H1 (cell line): ENCODE results near the gene DNM1L. TPM values are rescaled to one million over a fixed set of nuclear protein-coding genes. Genes with fewer than 3 reads are reported as not detected.

Experiments used
- CTCF ChIA-PET: fragments of 300-600 bp; sonication (Branson Sonifier 250); formaldehyde crosslinking; loops from one replicate; lab custom pipeline; 2021; ENCODE audit not compliant: partially characterized antibody; lab: Charles Lee
- POLR2A ChIA-PET: fragments of 300-600 bp; sonication (Branson Sonifier 250); formaldehyde crosslinking; loops from one replicate; lab custom pipeline; 2021; ENCODE audit warnings: inconsistent platforms; ENCODE audit not compliant: partially characterized antibody; lab: Charles Lee
- DNase-seq, 2 experiments: peaks; one replicate each; pipeline versions ENCODE4 v3.0.0 to v3.0.0-alpha.2; 2010 to 2022; ENCODE audit warnings: low spot score in 2 of 2, low read depth in 1 of 2, mixed read lengths in 1 of 2
- FAIRE-seq: peaks from 2 replicates; lab custom pipeline; 2011; peaks lifted over from hg19 to GRCh38; lab: Jason Lieb, UNC
- H2AFZ ChIP-seq: 2 replicates; pipeline ENCODE4 v1.8.1; 2012; ENCODE audit warnings: low read length, inconsistent platforms
- H2AK5ac ChIP-seq: 2 replicates; pipeline ENCODE4 v1.6.1; 2013; ENCODE audit warnings: low read depth, low read length
- H2BK120ac ChIP-seq: replicated peaks from 2 replicates; pipeline ENCODE3; 2013; ENCODE audit warnings: low read depth, low read length, inconsistent platforms
- H2BK12ac ChIP-seq: 2 replicates; pipeline ENCODE4 v1.6.1; 2013; ENCODE audit warnings: low read depth, low read length
- H2BK15ac ChIP-seq: 2 replicates; pipeline ENCODE4 v1.6.1; 2013; ENCODE audit warnings: low read length
- H2BK20ac ChIP-seq: 2 replicates; pipeline ENCODE4 v1.6.1; 2013; ENCODE audit warnings: low read length
- H2BK5ac ChIP-seq: 2 replicates; pipeline ENCODE4 v1.6.1; 2013; ENCODE audit warnings: low read depth, low read length
- H3K14ac ChIP-seq: 2 replicates; pipeline ENCODE4 v1.6.1; 2013; ENCODE audit warnings: inconsistent platforms; ENCODE audit not compliant: insufficient read length
- H3K18ac ChIP-seq: 2 replicates; pipeline ENCODE4 v1.6.1; 2013; ENCODE audit warnings: low read length; ENCODE audit errors: extremely low read depth
- H3K23ac ChIP-seq: 2 replicates; pipeline ENCODE4 v1.6.1; 2013; ENCODE audit warnings: inconsistent platforms; ENCODE audit not compliant: insufficient read length
- H3K23me2 ChIP-seq: 2 replicates; pipeline ENCODE4 v1.6.1; 2013; ENCODE audit warnings: low read depth, low read length
- H3K27ac ChIP-seq: 2 replicates; pipeline ENCODE4 v1.6.1; 2011; ENCODE audit warnings: low read depth, low read length, inconsistent platforms
- H3K27me3 ChIP-seq, 4 experiments: replicated peaks in 1 of 4; 1 replicate in 1 of 4; 2 replicates in 3 of 4; pipeline versions ENCODE4 v1.6.1 to v1.8.1; 2011 to 2013; ENCODE audit warnings: low read length in 3 of 4, mild to moderate bottlenecking in 3 of 4, inconsistent platforms in 2 of 4, mixed read lengths in 2 of 4, moderate library complexity in 1 of 4; ENCODE audit not compliant: control insufficient read depth in 3 of 4, insufficient read depth in 3 of 4; ENCODE audit errors: extremely low read depth in 1 of 4
- H3K36me3 ChIP-seq, 4 experiments: 2 replicates each; pipeline versions ENCODE4 v1.6.1 to v1.8.1; 2011 to 2013; ENCODE audit warnings: mild to moderate bottlenecking in 4 of 4, low read length in 3 of 4, moderate library complexity in 2 of 4, control low read depth in 1 of 4, inconsistent platforms in 1 of 4; ENCODE audit not compliant: insufficient read depth in 4 of 4, control insufficient read depth in 2 of 4
- H3K4ac ChIP-seq: replicated peaks from 2 replicates; pipeline ENCODE3; 2013; ENCODE audit warnings: low read length, low read depth, mixed read lengths, inconsistent platforms; ENCODE audit not compliant: insufficient read length
- H3K4me1 ChIP-seq, 4 experiments: replicated peaks in 1 of 4; 1 replicate in 1 of 4; 2 replicates in 3 of 4; pipeline versions ENCODE4 v1.6.1 to v1.8.1; 2011 to 2013; ENCODE audit warnings: low read length in 3 of 4, inconsistent platforms in 2 of 4, mixed read lengths in 1 of 4; ENCODE audit not compliant: insufficient read depth in 4 of 4, control insufficient read depth in 3 of 4
- H3K4me2 ChIP-seq, 2 experiments: 2 replicates each; pipeline versions ENCODE4 v1.6.1 to v1.8.1; 2011 to 2013; ENCODE audit warnings: low read depth in 2 of 2, low read length in 2 of 2, control low read depth in 1 of 2, inconsistent platforms in 1 of 2, mild to moderate bottlenecking in 1 of 2; ENCODE audit not compliant: insufficient read depth in 1 of 2
- H3K4me3 ChIP-seq, 4 experiments: fragments of 200-600, 300-600 bp in 1 of 4; sonication (generic), shearing (Covaris generic), sonication (Bioruptor Twin) in 1 of 4; 2 replicates each; pipeline versions ENCODE4 v1.5.1 to v1.8.1; 2011 to 2016; ENCODE audit warnings: low read length in 4 of 4, low read depth in 3 of 4, control low read depth in 2 of 4, inconsistent platforms in 2 of 4, mild to moderate bottlenecking in 2 of 4, mixed read lengths in 1 of 4, moderate library complexity in 1 of 4; ENCODE audit not compliant: insufficient read depth in 2 of 4; ENCODE audit errors: extremely low read depth in 1 of 4
- H3K56ac ChIP-seq: replicated peaks from 2 replicates; pipeline ENCODE3; 2013; ENCODE audit warnings: low read depth, mild to moderate bottlenecking, mixed read lengths, low read length, inconsistent platforms; ENCODE audit not compliant: insufficient read length
- H3K79me1 ChIP-seq: 2 replicates; pipeline ENCODE4 v1.6.1; 2013; ENCODE audit warnings: low read depth, low read length, control low read depth
- H3K79me2 ChIP-seq, 2 experiments: 2 replicates each; pipeline versions ENCODE4 v1.6.1 to v1.8.1; 2012 to 2013; ENCODE audit warnings: low read length in 2 of 2, mild to moderate bottlenecking in 2 of 2, inconsistent platforms in 1 of 2; ENCODE audit not compliant: insufficient read depth in 2 of 2, control insufficient read depth in 1 of 2
- H3K9ac ChIP-seq, 4 experiments: replicated peaks in 1 of 4; 1 replicate in 1 of 4; 2 replicates in 3 of 4; pipeline versions ENCODE4 v1.6.1 to v1.8.1; 2011 to 2013; ENCODE audit warnings: low read depth in 3 of 4, low read length in 3 of 4, control low read depth in 2 of 4, mild to moderate bottlenecking in 2 of 4, moderate library complexity in 2 of 4, inconsistent platforms in 1 of 4; ENCODE audit errors: extremely low read depth in 1 of 4
- H3K9me3 ChIP-seq, 2 experiments: 2 replicates each; pipeline versions ENCODE4 v1.6.1 to v1.8.1; 2012 to 2013; ENCODE audit warnings: mild to moderate bottlenecking in 2 of 2, moderate library complexity in 2 of 2, control low read depth in 1 of 2, inconsistent platforms in 1 of 2, low read depth in 1 of 2, low read length in 1 of 2, mixed read lengths in 1 of 2; ENCODE audit not compliant: insufficient read depth in 2 of 2
- H4K20me1 ChIP-seq, 2 experiments: replicated peaks in 1 of 2; 2 replicates each; pipeline versions ENCODE3 to v1.8.1; 2011 to 2013; ENCODE audit warnings: inconsistent platforms in 2 of 2, low read length in 2 of 2, mild to moderate bottlenecking in 1 of 2; ENCODE audit not compliant: insufficient read depth in 2 of 2, control insufficient read depth in 1 of 2
- H4K5ac ChIP-seq: 2 replicates; pipeline ENCODE4 v1.6.1; 2013; ENCODE audit warnings: low read length, low read depth, mixed read lengths, inconsistent platforms; ENCODE audit not compliant: insufficient read length
- H4K8ac ChIP-seq: 2 replicates; pipeline ENCODE4 v1.8.0; 2013; ENCODE audit warnings: mild to moderate bottlenecking, moderate library complexity, low read length, inconsistent platforms; ENCODE audit not compliant: insufficient read depth; ENCODE audit errors: extremely low read depth
- H4K91ac ChIP-seq: replicated peaks from 2 replicates; pipeline ENCODE3; 2013; ENCODE audit warnings: low read length, mixed read lengths, inconsistent platforms; ENCODE audit not compliant: insufficient read length
- CTBP2 ChIP-seq: IDR thresholded peaks from 2 replicates; pipeline ENCODE4 v1.7.0; 2011; ENCODE audit warnings: borderline replicate concordance, mild to moderate bottlenecking, moderate library complexity, mixed read lengths, low read length; ENCODE audit not compliant: insufficient read depth, insufficient read length
- POU5F1 ChIP-seq: IDR thresholded peaks from 2 replicates; pipeline ENCODE4 v1.6.1; 2011; ENCODE audit warnings: low read depth, mild to moderate bottlenecking, low read length, moderate library complexity
- RFX5 ChIP-seq: IDR thresholded peaks from 2 replicates; pipeline ENCODE4 v1.6.1; 2011; ENCODE audit warnings: low read depth, low read length, improper control_type of control experiment, borderline replicate concordance
- RNF2 ChIP-seq: fragments of 200-900, 300-1000 bp; sonication (generic); IDR thresholded peaks from 2 replicates; pipeline ENCODE4 v1.7.1; 2016; ENCODE audit warnings: borderline replicate concordance, low read depth, mild to moderate bottlenecking, antibody characterized with exemption, low read length; ENCODE audit not compliant: poor library complexity, severe bottlenecking; ENCODE audit errors: missing control alignments
- WGBS, 2 experiments: shearing (Covaris generic) in 1 of 2; methylation state at CpG; one replicate each; pipeline versions ENCODE4 v1.1.6 to v1.1.7; 2013 to 2015; ENCODE audit warnings: low lambda C conversion rate in 2 of 2, mixed read lengths in 2 of 2, inconsistent platforms in 1 of 2, low coverage in 1 of 2, missing lambda C conversion rate in 1 of 2; ENCODE audit not compliant: insufficient replicate concordance in 2 of 2, insufficient coverage in 1 of 2, insufficient read length in 1 of 2; ENCODE audit errors: extremely low coverage in 1 of 2, missing lambda C conversion rate in 1 of 2; 5-methylcytosine and 5-hydroxymethylcytosine counted together
- polyA plus RNA-seq, 7 experiments: library from polyadenylated mRNA; depleted of rRNA in 3 of 7; stranded (reverse) in 5 of 7; unstranded in 2 of 7; fragments of >200 nt in 5 of 7; fragments of 200-250 nt in 2 of 7; gene quantifications; 1 replicate in 5 of 7; 2 replicates in 1 of 7; 4 replicates in 1 of 7; pipeline versions ENCODE4 v1.2.1 to v1.2.3, GENCODE V29; 2011 to 2013; ENCODE audit warnings: missing spikeins in 2 of 7, mixed read lengths in 2 of 7
- total RNA-seq: library from RNA; stranded (reverse); fragmentation: NEBNext Ultra II Directional; extraction: Animal tissue kit (Norgen Biotek cat#: 25700); gene quantifications from 2 replicates; pipeline ENCODE4 v1.2.1, GENCODE V29; 2021
- TF ChIP-seq, protein P1 (sequence below), 3 experiments: IDR thresholded peaks; 1 replicate in 2 of 3; 2 replicates in 1 of 3; pipeline versions ENCODE4 v1.5.1 to v1.6.1; 2011; ENCODE audit warnings: low read length in 3 of 3, mild to moderate bottlenecking in 3 of 3, inconsistent platforms in 2 of 3, low read depth in 1 of 3, moderate library complexity in 1 of 3; ENCODE audit not compliant: insufficient read depth in 1 of 3; ENCODE audit errors: control extremely low read depth in 1 of 3
- TF ChIP-seq, protein P2 (sequence below): IDR thresholded peaks from 2 replicates; pipeline ENCODE4 v1.6.1; 2011; ENCODE audit warnings: low read depth, mild to moderate bottlenecking, low read length; ENCODE audit not compliant: insufficient read depth
- TF ChIP-seq, protein P3 (sequence below): IDR thresholded peaks from 2 replicates; pipeline ENCODE4 v1.6.1; 2012; ENCODE audit warnings: low read length, inconsistent platforms

DNM1L gene
- total and polyA plus RNA-seq, 2 of the 8 experiments (the other 6 are each of a cell fraction or from before 2014, with no cell fraction given), result 23.7 to 93.9 TPM

DNA sequence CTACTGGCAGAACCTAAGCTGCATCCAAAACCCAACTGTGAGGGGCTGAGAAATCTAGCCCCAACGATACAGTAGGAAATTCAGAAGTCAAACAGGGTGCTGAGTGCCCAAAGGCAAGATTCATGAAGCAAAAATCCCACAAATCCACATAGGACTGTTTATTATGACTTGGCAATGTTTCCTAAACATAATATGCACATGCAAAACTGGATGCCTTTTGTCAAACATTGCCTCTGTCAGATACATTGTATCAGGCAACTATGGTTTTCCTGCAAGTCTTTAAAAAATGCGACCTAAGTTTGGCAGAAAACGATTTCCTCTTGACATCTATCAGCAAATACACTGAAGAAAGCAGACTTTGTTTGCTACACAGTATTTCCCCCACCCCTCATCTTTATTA is 103.9 kb downstream of the DNM1L start:
- WGBS, 2 experiments, result 94% methylated on average over 3 of the region's 3 CpGs; no CpG with 5 or more reads in 1 of the 2 experiments
- no peak overlapping the region for H4K8ac ChIP-seq

More for the DNA sequence above, 103.9 kb downstream of the DNM1L start:
- Histone ChIP-seq H3K27ac (no peak overlapping the region), H2AFZ (no peak overlapping the region), H3K9me3 (no peaks in the 10 kb centered on the region), H2BK120ac (no peak overlapping the region), H3K23ac (no peak overlapping the region), H3K79me1 (no peaks in the 10 kb centered on the region), H3K27me3 (no peaks in the 10 kb centered on the region), H3K4me2 (no peak overlapping the region), H2BK20ac (no peak overlapping the region), H3K4ac (no peak overlapping the region), H3K18ac (no peak overlapping the region), H3K4me1 (no peaks in the 10 kb centered on the region), H4K91ac (no peak overlapping the region), H3K36me3 (no peaks in the 10 kb centered on the region), H3K14ac (no peak overlapping the region), H4K5ac (no peak overlapping the region), H3K56ac (no peak overlapping the region), H3K79me2 (no peaks in the 10 kb centered on the region), H3K4me3 (no peak overlapping the region), H2AK5ac (no peak overlapping the region), H3K23me2 (no peaks in the 10 kb centered on the region), H3K9ac (no peak overlapping the region), H4K20me1 (no peaks in the 10 kb centered on the region), H2BK12ac (no peak overlapping the region), H2BK15ac (no peak overlapping the region), H2BK5ac (no peak overlapping the region)
- DNase-seq, result no peak
- no peak for FAIRE-seq
- POLR2A ChIA-PET, result interaction anchor here (0.6 kb wide), 1 partner anchor 88 kb away, joined by 3 read pairs; no protein-coding TSS in a partner anchor
- CTCF ChIA-PET, result no interaction called here
- TF ChIP-seq RNF2, result no peak
- TF ChIP-seq, protein P1, sequence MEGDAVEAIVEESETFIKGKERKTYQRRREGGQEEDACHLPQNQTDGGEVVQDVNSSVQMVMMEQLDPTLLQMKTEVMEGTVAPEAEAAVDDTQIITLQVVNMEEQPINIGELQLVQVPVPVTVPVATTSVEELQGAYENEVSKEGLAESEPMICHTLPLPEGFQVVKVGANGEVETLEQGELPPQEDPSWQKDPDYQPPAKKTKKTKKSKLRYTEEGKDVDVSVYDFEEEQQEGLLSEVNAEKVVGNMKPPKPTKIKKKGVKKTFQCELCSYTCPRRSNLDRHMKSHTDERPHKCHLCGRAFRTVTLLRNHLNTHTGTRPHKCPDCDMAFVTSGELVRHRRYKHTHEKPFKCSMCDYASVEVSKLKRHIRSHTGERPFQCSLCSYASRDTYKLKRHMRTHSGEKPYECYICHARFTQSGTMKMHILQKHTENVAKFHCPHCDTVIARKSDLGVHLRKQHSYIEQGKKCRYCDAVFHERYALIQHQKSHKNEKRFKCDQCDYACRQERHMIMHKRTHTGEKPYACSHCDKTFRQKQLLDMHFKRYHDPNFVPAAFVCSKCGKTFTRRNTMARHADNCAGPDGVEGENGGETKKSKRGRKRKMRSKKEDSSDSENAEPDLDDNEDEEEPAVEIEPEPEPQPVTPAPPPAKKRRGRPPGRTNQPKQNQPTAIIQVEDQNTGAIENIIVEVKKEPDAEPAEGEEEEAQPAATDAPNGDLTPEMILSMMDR (IDR thresholded peaks at IDR 0.05; ENCODE audit: control extremely low read depth in 1 of 3, insufficient read depth in 1 of 3, low read depth in 1 of 3, low read length in 3 of 3), result no peak
- TF ChIP-seq POU5F1, result no peak
- no peak for TF ChIP-seq RFX5
- TF ChIP-seq, protein P2, sequence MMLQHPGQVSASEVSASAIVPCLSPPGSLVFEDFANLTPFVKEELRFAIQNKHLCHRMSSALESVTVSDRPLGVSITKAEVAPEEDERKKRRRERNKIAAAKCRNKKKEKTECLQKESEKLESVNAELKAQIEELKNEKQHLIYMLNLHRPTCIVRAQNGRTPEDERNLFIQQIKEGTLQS, result no peak
- TF ChIP-seq, protein P3, sequence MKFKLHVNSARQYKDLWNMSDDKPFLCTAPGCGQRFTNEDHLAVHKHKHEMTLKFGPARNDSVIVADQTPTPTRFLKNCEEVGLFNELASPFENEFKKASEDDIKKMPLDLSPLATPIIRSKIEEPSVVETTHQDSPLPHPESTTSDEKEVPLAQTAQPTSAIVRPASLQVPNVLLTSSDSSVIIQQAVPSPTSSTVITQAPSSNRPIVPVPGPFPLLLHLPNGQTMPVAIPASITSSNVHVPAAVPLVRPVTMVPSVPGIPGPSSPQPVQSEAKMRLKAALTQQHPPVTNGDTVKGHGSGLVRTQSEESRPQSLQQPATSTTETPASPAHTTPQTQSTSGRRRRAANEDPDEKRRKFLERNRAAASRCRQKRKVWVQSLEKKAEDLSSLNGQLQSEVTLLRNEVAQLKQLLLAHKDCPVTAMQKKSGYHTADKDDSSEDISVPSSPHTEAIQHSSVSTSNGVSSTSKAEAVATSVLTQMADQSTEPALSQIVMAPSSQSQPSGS, result no peak
- no peak for TF ChIP-seq CTBP2
